HT1080 (cell line): ENCODE measurements around the gene MEF2A. TPM values are rescaled to one million over a fixed set of nuclear protein-coding genes. Genes with fewer than 3 reads are reported as not detected.
A peak's percentile ranks its signal among the peaks of the same experiment; 100 is the strongest.
"Not testable (repeated sequence)": the region's sequence is repeated elsewhere in the genome, so short reads cannot be mapped to it uniquely, and the experiment has no call there.

ENCODE experiments used
- DNase-seq: peaks from one replicate; pipeline ENCODE4 v3.0.0-alpha.2; 2015; ENCODE audit warnings: low read depth
- total RNA-seq: library from RNA; depleted of rRNA; stranded (reverse); fragments of >200 nt; shearing (Covaris generic); gene quantifications from 2 replicates; pipeline ENCODE4 v1.2.3, GENCODE V29; 2014

Gene MEF2A
- total RNA-seq, 1 experiment from 2014 or later, result 32.3 TPM

DNA sequence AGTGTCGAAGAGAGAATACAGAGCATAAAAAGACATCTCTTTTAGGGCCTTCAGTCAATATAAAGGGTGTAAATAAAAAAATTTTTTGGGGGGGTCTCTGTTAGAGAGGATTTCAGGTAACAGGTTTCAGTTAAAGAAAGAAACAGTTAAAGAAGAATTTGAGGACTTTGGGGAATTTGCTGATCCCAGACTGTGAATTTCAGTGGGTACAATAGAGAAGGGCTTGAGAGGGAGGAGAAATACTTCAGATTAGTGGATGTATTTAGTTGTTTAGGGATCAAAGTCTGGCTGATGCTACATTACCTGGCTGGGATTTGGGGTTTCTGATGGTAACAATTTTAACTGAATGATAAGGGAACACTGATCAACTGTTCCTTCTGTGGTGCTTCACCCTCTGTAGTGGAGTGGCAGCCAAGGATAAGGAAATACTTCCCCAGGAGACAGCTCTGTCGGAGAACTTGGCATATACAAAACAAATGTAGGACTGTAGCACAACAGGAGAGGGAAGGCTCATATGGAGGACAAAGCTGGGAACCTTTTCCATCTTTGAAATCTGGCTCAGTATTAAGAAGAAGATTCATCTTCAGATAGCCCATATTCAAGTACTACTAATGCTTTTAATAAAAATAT is 79.2 kb downstream of the MEF2A start:
- DNase-seq, result no peak

DNA sequence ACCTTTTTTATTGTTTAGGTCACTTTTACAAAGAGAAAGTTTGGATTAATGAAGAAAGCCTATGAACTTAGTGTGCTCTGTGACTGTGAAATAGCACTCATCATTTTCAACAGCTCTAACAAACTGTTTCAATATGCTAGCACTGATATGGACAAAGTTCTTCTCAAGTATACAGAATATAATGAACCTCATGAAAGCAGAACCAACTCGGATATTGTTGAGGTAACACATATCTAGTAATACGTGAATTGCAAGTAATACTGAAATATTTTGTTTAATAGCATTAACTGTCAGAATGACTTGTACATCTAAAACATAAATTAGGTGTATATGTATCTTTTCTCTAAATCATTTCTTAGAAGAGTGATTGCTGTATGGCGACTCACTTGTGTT is 79.8 kb downstream of the MEF2A start:
- no peak for DNase-seq

DNA sequence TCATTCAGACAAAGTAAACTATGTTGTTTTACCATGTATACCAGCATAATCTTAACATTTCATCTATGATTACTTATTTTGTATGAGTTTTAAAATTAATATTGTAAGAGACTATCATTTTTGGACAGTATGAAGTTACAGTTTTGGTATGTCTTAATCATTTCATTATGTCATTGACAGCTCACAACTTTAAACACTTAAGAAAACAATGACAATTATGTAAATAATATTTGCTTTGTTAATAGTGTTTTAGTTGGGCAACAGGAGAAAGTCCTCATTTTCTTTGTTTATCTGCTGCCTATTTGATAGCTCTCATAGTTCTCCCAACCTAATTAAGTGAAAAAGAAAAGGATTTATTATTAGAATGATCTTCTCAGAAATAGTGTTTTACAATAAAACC is 80.2 kb downstream of the MEF2A start:
- DNase-seq, result no peak

DNA sequence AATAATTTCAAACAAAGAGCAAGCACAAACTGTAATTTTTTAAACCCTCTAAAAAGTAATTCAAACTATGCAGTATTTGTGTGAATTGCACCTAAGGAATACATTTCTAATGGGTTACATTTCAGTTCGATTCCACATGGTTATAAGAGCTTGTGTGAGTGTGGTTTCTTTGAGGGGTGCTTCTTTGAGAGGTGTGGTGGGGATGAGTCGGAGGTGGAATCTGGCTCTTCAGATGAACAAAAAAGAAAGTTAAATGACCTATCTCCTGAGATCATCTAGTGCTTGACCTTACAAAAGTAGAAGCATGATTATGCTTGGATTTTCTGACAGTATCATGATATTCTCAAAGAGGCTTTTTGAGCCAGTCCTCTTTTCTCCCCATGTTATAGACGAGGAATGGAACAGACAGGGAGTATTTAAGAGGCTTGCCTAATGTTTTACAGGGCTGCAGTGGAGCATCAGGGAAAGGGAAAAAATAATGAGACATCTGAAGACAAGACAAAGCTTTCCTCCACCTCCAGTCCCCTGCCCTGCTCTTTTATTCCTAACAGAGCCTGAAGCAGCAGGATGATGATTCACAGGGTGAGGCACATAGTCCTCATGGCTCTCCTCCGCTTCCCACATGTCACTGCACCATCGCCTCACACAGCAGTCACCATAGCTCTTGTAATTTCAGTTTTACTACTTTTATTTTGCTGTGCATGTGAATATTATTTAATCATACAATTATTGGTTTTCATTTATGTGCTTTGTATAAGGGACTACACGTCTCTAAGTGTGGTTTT is 85.4 kb downstream of the MEF2A start:
- peak; percentile 85 for DNase-seq

DNA sequence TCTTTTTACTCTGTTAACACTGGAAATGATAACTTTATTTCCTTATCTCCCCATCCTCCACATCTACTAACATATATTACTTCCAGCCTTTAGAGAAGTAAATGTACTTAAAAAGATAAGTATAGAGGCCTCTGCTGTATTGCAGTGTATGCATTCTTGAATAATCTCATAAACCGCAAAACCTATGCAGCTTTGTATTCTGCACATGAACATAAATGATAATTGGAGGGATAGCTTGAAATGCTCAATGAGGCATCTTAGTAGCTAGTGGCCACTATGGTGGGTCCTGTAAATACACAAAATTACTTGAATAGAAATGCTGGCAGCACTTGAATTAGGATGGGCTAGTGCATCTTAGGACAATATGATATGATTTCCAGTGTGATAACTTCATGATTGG is 90.4 kb downstream of the MEF2A start:
- DNase-seq, result no peak

DNA sequence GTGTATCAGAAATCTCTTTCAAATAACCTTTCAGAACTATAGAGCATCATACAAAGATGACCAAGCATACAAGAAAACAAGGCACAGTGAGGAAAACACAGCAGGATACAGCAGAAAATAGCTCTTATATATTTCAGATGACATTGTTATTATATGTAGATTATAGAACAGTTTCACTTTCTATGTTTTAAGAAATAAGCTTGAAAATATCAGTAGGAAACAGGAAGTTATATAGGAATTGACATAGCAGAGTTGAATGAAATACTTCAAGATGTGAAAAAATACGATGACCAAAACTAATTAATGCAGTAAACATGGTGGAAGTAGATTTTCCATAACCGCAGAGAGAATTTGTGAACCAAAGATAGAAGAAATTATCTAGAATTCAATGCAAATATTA is 92.2 kb downstream of the MEF2A start:
- no peak for DNase-seq

DNA sequence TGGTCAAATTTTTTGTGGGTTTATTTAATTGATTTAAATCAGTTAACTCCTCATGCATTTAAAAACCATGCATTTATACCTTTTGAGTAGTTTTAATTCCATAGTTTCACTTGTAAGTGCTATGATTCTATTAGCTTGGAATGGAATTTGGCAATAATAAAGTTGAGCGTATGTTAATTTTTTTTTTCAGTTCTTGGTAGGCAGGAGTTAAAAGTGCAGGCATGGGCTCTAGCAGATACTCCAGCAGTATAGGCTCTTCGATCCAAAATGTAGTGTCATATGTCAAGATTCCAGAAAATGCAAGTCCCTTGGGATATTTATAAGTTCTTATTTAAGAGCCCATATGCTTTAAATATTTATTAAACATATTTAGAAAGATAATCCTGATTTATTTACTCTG is 97.1 kb downstream of the MEF2A start:
- DNase-seq, result no peak

DNA sequence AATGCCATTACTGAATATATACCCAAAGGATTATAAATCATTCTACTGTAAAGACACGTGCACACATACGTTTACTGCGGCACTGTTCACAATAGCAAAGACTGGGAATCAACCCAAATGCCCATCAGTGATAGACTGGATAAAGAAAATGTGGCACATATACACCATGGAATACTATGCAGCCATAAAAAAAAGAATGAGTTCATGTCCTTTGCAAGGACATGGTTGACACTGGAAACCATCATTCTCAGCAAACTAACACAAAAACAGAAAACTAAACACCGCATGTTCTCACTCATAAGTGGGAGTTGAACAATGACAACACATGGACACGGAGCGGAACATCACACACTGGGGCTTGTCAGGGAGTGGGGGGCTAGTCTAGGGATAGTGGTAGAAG is 100.3 kb downstream of the MEF2A start:
- DNase-seq, result not testable (repeated sequence)

DNA sequence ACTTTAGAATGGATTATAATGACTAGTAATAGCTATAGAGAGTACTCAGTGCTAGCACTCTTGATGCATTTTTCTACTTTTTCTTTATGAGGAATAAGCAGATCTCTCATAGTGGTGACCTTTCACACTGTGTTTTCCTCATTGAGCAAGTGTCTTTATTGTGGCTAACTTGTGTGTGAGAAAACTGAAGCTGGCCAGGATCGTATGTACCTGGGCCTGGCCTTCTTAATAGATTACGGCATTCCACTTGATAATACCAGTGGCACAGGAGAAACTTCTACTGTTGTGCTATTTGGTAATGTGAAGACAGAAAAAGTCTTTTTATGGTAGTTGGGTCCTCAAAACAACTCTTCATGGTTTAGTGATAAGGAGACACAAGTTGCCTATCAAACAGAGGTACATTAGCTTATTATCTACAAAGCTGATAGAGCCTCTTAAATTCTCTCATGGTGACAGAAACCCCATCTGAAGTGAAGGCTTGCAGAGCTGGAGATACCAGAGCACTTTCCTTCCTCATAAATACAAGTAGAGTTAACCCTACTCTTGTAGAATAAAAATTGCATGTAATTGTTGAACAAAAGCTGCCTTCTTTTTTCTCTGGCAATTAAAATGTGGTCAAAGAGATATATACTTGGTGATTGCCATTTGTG is 102.9 kb downstream of the MEF2A start:
- no peak for DNase-seq

DNA sequence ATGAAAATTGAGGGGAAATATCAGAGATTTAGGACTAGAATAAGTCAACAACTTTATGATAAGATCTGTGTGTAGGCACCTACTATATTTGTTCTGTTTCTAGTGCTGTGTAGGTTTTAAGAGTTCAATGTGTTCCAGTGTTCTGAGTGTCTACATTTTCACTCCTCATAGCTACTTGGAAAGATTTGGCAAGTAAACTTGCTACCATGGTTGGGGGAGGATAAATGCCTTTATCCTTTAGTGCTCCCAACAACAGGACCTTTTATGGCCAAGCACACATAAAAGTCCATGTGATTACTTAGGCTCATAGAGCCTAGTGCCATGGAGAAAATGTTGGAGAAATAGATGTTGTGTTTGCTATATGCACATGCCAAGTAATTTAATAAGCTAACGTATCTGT is 103.5 kb downstream of the MEF2A start:
- no peak for DNase-seq

DNA sequence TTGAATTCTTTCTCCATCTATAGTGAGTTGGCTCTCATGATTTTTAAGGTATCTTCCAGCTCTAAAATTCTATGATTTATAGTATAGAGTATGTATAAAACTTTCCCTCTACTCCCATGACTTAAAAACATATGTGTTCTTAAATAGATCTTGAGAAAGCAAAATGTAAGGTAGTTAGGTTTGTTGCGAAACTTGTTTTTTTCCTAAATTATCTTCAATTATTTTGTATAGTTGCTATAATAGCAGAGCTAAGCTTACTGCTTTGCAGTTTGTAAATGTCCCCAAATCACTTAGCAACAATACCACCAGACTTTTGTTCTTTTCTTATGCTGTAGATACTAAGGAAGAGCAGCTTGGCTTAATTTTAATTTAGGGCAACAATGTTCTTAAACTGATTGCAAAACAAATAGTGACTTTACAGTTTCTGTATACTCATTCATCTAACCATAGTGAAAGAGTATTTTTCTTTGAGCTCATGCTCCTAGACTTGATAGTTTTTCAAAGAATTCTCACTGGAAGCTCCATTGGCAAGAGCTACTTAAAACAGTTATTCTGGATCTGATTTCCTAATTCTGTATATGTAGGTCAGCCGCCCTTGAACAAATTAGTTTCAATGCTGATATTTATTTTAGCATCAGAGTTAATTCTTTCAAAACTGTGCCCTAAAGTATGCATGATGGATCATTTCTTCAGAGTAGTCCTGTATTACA is 106.3 kb downstream of the MEF2A start:
- no peak for DNase-seq

DNA sequence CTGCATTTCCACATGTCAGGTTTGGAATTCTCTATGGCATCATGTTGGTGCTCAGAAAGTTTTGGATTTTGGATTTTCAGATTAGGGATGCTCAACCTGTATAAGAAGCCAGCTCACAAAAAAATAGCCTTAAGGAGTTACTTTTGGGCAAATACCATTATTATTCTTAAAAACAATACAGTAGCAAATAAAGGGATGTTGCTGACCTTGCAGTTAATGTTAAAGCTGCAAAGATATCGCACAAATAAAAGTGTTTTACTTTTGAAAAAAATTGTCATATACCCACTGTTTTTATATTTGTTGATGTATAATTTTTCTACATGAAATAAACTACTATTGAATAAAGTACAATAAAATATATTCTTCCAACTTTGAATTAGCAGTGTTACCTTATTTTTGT is 107.3 kb downstream of the MEF2A start:
- DNase-seq, result no peak

DNA sequence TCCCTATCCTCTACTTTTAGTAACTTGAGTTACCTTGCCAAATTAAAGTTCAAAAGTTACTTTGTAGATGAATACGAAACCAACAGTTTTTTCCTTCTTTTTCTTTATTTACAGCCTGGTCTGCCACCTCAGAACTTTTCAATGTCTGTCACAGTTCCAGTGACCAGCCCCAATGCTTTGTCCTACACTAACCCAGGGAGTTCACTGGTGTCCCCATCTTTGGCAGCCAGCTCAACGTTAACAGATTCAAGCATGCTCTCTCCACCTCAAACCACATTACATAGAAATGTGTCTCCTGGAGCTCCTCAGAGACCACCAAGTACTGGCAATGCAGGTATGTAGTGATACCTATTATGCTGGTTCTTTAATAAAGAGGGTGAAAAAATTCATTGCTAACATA is 108.5 kb downstream of the MEF2A start:
- no peak for DNase-seq

DNA sequence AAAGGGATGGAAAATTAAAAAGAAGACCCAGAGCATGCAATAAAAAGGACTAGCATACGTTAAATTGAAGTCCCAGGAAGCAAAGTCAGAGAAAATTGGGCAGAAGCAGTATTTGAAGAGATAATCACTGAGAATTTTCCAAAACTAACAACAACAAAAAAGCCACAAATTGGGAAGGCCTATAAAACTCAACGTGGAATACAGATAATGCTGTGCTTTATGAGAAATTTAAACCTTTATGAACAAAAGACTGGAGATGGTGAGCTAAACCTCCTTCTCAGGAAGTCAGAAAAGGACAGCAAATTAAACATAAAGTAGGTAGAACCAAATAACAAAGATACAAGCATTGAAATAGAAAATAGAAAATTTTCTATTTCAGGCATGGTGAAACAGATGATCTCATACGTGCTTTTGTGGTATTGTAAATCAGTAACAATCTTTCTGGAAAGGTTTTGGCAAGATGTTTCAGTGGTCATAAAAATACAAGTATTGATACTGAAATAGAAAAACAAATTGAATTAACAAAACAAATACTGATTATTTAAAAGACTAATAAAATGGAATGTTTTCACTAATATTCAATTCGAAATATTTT is 111.9 kb downstream of the MEF2A start:
- DNase-seq, result no peak

DNA sequence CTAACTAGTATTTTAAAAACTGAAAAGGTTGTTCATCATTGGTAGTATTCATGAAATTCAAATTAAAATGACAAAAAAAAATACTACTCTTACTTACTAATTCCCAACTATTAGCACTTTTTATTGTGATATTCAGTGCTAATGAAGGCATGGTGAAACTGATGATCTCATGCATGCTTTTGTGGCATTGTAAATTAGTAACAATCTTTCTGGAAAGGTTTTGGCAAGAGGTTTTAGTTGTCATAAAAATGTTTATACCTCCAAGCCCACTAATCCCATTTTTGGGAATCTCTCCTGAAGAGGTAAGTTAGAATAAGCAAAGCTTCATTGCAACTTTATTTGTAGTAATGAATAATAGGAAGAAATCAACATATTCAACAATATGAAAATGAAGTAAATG is 114.5 kb downstream of the MEF2A start:
- no peak for DNase-seq

DNA sequence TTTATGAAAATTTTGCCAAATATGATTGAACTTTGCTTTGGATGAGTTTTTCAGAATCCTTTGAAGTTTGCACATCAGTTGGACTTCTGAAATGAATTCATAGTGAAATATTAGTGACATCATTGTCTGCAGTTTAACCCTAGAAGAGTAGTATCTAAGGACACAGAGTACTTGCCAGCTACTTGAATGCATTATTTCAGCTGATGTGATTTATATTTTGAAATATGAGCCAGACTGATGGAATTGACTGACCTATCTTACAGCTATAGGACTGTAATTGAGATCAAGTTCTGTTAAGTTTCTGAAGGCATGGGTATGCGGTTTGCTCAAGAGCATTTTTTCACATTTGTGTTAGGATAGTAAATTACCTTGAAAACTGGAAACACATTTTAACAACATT is 116.2 kb downstream of the MEF2A start:
- DNase-seq, result no peak

DNA sequence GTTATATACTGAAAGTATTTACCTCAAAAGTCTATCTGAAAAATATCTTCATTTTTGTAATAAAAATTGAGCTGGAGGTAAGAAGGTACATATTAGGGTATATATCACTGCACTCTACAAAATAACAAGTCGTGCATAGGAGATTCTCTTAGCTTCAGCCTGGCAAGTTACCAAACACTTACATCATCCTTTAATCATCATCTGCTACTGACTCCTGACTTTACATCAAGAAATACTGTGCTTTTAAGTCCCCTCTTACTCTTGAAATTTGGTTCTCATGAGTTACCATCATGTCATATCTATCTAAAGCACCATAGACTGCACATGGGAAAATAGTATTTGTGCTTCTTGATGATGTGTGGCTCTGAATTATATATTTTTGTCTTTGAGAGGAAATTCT is 116.7 kb downstream of the MEF2A start:
- DNase-seq, result peak; percentile 66

DNA sequence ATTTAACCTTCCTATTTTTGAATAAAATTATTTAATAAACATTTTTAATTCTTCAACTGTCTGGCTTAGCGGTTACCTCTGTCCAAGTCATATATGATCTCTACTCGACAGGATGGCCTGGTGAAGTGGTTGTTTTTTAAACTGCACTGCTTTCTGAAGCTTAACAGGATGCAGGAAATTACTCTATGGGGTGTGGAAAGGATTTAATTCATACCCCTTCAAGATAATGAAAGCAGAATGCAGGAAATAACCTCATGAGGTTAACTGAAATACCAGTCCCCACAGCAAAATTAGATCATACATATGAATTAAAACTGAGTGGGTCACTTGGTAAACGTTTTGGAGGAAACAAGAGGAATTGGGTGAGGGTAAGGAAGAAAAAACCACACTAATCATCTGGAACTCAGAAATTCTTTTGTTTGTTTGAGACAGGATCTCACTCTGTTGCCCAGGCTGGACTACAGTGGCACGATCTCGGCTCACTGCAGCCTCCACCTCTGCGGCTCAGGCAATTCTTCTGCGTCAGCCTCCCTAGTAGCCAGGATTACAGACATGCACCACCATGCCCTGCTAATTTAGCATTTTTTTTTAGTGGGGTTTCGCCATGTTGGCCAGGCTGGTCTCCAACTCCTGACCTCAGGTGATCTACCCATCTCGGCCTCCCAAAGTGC is 117.4 kb downstream of the MEF2A start:
- peak; percentile 66 for DNase-seq

DNA sequence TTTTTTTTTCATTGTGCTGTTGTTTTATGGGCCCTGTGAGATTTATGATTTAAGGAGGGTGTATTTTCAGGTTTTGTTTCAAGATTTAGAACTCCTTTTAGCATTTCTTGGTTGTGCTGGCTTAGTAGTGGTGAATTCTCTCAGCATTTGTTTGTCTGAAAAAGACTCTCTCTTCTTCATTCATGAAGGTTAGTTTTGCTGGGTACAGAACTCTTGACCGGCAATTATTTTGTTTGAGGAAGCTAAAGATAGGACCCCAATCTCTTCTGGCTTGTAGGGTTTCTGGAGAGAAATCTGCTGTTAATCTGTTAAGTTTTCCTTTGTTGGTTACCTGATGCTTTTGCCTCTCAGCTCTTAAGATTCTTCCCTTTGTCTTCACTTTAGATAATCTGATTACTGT is 120.5 kb downstream of the MEF2A start:
- no peak for DNase-seq

DNA sequence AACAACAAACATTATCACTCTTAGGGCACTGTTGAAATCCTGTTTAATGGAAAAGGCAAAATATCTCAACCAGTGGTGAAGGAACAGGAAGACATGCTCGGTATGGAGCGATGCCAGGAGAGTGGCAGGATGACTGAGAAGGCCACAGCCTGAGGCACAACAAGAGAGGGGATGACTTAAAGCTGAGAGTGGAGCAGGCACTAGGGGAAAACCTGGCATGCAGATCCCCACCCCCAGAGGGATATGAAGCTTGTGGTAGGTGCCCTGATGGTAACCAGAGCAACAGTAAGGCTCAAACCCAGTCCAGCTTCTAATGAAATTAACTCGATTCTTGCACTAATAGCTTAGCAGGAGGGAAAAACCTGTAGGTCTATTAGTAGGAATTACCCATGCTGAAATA is 127.0 kb downstream of the MEF2A start:
- DNase-seq, result peak; percentile 13

DNA sequence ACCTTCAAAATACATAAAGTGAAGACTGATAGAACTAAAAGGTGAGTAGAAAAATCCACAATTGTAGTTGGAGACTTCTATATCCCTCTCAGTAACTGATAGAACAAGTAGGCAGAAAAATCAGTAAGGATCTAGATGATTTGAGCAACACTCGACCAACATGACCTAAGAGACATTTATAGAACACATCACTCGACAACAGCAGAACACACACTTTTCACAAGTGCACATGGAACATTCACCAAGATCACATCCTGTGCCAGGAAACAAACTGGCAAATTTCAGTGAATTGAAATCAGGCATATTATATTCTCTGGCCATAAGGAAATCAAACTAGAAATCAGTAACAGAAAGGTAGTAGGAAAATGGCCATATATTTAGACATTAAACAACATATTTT is 130.3 kb downstream of the MEF2A start:
- DNase-seq, result no peak
